GM20000 (cell line): Measurements from ENCODE around the gene TRPC4AP.

Experiments
- DNase-seq: peaks from one replicate; pipeline ENCODE4 v3.0.0; 2012; ENCODE audit warnings: low spot score
- CTCF ChIP-seq: IDR thresholded peaks from 2 replicates; pipeline ENCODE4 v1.5.1; 2012; ENCODE audit warnings: mild to moderate bottlenecking, control low read depth; ENCODE audit errors: extremely low read depth, missing control alignments

TRPC4AP gene

GRCh38 chr20:34983089-34983820 is 109.4 kb downstream of the TRPC4AP start:
- no peak for TF ChIP-seq CTCF
- no peak for DNase-seq

GRCh38 chr20:34982270-34983088 is 110.1 kb downstream of the TRPC4AP start:
- TF ChIP-seq CTCF: no peak
- DNase-seq: no peak

- DNase-seq: no peak
- TF ChIP-seq CTCF: no peak
These were observed 111.9 kb downstream of the TRPC4AP start for GRCh38 chr20:34980543-34981233.

- DNase-seq: no peak
- no peak for TF ChIP-seq CTCF
These were observed 113.0 kb downstream of the TRPC4AP start for GRCh38 chr20:34979366-34980153.

GRCh38 chr20:34978092-34978744 is 114.4 kb downstream of the TRPC4AP start:
- TF ChIP-seq CTCF: no peak
- no peak for DNase-seq

GRCh38 chr20:34977365-34978091 is 115.1 kb downstream of the TRPC4AP start:
- TF ChIP-seq CTCF: no peak
- no peak for DNase-seq
